MM.1S (cell line): Measurements from ENCODE around the gene AIP.

ENCODE experiments used
- CTCF ChIP-seq: fragments of 300-600 bp; sonication (generic); IDR thresholded peaks from 2 replicates; pipeline ENCODE4 v1.5.1; 2016; ENCODE audit warnings: antibody characterized with exemption, low read length, mixed read lengths
- EZH2 ChIP-seq: fragments of 300-600 bp; sonication (generic); optimal IDR thresholded peaks from 2 replicates; pipeline ENCODE3; 2017; ENCODE audit warnings: low read depth, mild to moderate bottlenecking, antibody characterized with exemption, low read length, mixed read lengths

GRCh38 chr11:67499808-67500483 lies 17.1 kb downstream of the AIP start:
- TF ChIP-seq CTCF, result no peak
- no peak for TF ChIP-seq EZH2
